Measurements from ENCODE around the gene LRRC74B. TPM values are rescaled to one million over a fixed set of nuclear protein-coding genes. Genes with fewer than 3 reads are reported as not detected.
"Not testable (repeated sequence)": the region's sequence is repeated elsewhere in the genome, so short reads cannot be mapped to it uniquely, and the experiment has no call there.

Gene LRRC74B
- total RNA-seq, 1 donor from 2014 or later: not detected

DNA sequence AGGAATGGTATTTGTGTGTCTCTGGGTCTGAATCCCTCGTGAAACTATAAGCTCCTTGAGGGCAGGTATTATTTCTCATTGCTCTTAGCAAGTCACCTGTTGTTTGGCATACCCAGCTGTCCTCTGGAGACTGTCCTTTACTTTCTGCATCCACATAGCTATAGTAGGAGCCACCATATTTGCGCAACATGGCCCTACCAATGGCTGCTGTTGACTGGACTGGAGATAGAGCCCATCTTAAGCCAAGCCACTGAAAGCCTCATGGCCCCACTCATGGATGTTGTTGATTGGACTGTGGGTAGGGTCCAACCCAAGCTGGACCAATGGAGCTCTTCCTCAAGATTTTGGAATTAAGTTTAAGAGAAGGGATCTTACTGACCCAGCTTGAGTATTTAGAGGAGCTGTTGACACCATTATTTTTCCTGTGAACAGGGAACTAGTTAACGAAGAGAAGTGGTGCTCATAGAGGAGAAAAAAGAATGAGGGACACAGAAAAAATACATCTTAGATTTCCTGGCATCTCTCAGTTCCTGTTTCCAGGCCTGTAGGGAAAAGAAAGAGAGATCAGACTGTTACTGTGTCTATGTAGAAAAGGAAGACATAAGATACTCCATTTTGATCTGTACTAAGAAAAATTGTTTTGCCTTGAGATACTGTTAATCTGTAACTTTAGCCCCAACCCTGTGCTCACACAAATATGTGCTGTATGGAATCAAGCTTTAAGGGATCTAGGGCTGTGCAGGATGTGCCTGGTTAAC, 47.2 kb downstream of the LRRC74B start:
- H3K27ac Mint-ChIP-seq (ENCODE audit: unreplicated experiment): no peak overlapping the region
- peaks cover 14% of the 10 kb centered on the region for H3K4me1 Mint-ChIP-seq (ENCODE audit: unreplicated experiment)
- TF ChIP-seq, protein P1, sequence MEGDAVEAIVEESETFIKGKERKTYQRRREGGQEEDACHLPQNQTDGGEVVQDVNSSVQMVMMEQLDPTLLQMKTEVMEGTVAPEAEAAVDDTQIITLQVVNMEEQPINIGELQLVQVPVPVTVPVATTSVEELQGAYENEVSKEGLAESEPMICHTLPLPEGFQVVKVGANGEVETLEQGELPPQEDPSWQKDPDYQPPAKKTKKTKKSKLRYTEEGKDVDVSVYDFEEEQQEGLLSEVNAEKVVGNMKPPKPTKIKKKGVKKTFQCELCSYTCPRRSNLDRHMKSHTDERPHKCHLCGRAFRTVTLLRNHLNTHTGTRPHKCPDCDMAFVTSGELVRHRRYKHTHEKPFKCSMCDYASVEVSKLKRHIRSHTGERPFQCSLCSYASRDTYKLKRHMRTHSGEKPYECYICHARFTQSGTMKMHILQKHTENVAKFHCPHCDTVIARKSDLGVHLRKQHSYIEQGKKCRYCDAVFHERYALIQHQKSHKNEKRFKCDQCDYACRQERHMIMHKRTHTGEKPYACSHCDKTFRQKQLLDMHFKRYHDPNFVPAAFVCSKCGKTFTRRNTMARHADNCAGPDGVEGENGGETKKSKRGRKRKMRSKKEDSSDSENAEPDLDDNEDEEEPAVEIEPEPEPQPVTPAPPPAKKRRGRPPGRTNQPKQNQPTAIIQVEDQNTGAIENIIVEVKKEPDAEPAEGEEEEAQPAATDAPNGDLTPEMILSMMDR (IDR thresholded peaks at IDR 0.05; ENCODE audit: unreplicated experiment): no peak
- H3K27me3 Mint-ChIP-seq (ENCODE audit: unreplicated experiment): no peaks in the 10 kb centered on the region
- no peaks in the 10 kb centered on the region for H3K36me3 Mint-ChIP-seq (ENCODE audit: low read depth, unreplicated experiment)
- H3K9me3 Mint-ChIP-seq (ENCODE audit: unreplicated experiment): no peaks in the 10 kb centered on the region
- DNase-seq (ENCODE audit: low spot score): no peak
- no peak overlapping the region for H3K4me3 Mint-ChIP-seq (ENCODE audit: unreplicated experiment)

DNA sequence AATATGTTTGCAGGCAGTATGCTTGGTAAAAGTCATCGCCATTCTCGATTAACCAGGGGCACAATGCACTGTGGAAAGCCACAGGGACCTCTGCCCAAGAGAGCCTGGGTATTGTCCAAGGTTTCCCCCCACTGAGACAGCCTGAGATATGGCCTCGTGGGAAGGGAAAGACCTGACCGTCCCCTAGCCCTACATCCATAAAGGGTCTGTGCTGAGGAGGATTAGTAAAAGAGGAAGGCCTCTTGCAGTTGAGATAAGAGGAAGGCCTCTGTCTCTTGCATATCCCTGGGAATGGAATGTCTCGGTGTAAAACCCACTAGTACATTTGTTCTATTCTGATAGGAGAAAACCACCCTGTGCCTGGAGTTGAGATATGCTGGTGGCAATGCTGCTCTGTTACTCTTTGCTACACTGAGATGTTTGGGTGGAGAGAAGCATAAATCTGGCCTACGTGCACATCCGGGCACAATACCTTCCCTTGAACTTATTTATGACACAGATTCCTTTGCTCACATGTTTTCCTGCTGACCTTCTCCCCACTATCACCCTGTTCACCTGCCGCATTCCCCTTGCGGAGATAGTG, 47.9 kb downstream of the LRRC74B start:
- not testable (repeated sequence) for H3K27ac Mint-ChIP-seq (ENCODE audit: unreplicated experiment); H3K4me3 Mint-ChIP-seq (ENCODE audit: unreplicated experiment); H3K9me3 Mint-ChIP-seq (ENCODE audit: unreplicated experiment); DNase-seq (ENCODE audit: low spot score); H3K27me3 Mint-ChIP-seq (ENCODE audit: unreplicated experiment); H3K36me3 Mint-ChIP-seq (ENCODE audit: low read depth, unreplicated experiment)
- peaks cover 17% of the 10 kb centered on the region for H3K4me1 Mint-ChIP-seq (ENCODE audit: unreplicated experiment)

DNA sequence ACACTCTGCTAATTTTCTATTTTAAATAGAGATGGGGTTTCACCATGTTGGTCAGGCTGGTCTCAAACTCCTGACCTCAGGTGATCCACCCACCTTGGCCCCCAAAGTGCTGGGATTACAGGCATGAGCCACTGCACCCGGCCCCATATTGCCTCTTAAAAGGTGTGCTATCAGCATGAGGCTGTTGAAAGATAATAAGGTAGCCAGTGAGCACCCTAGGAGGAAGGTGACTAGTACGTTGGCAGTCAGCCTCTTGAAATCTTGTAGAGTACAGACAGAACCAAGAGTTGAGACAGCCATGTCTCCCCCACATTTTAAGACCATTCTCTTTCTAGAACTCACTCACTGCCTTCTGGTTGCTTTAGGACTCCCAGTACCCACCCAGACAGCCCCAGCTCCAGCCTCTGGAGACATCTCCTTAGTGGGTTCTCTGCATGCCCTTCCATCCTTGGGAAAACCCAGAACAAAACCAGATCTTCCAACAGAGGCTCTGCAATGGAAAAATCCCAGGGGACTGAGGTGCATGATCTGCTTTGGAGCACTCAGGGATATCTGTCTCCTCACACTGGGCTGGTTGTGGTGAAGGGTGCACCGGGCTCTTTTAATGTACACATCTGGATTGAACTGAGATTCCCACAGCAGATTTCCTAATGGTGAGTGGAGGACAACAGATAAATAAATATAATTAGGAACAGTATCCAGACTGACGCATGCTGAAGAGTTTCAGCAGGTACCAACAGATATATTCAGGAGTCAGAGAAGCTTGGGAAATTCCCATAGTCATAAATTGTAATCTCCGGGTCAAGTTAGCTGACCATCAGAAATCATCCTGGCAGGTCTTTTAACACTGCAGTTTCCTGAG, 49.4 kb downstream of the LRRC74B start:
- Mint-ChIP-seq H3K9me3 (ENCODE audit: unreplicated experiment) (no peaks in the 10 kb centered on the region), H3K27me3 (ENCODE audit: unreplicated experiment) (no peaks in the 10 kb centered on the region), H3K4me3 (ENCODE audit: unreplicated experiment) (no peak overlapping the region), H3K36me3 (ENCODE audit: low read depth, unreplicated experiment) (no peaks in the 10 kb centered on the region), H3K4me1 (ENCODE audit: unreplicated experiment) (peaks cover 19% of the 10 kb centered on the region), H3K27ac (ENCODE audit: unreplicated experiment) (no peak overlapping the region)
- DNase-seq (ENCODE audit: low spot score): no peak
- TF ChIP-seq, protein P1 (IDR thresholded peaks at IDR 0.05; ENCODE audit: unreplicated experiment): no peak

DNA sequence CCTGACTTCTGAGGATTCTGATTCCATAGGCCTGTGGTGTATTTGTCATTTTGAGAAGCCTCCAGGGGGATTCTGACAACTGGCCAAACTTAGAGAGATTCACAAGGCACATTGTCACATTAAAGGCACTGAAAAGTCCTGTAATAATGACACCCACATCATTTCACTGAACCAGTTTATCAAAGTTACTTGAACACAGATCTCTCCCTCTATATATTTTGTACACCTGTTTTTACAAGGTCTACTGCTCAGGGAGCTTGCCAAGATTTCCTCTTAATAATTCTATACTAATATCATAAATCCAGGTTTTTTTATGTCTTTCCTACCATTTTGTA, 50.0 kb downstream of the LRRC74B start:
- DNase-seq (ENCODE audit: low spot score): no peak
- Mint-ChIP-seq H3K4me3 (ENCODE audit: unreplicated experiment) (no peak overlapping the region), H3K27me3 (ENCODE audit: unreplicated experiment) (no peaks in the 10 kb centered on the region), H3K36me3 (ENCODE audit: low read depth, unreplicated experiment) (no peaks in the 10 kb centered on the region), H3K9me3 (ENCODE audit: unreplicated experiment) (no peaks in the 10 kb centered on the region), H3K27ac (ENCODE audit: unreplicated experiment) (no peak overlapping the region), H3K4me1 (ENCODE audit: unreplicated experiment) (peaks cover 19% of the 10 kb centered on the region)
- TF ChIP-seq, protein P1 (IDR thresholded peaks at IDR 0.05; ENCODE audit: unreplicated experiment): no peak

DNA sequence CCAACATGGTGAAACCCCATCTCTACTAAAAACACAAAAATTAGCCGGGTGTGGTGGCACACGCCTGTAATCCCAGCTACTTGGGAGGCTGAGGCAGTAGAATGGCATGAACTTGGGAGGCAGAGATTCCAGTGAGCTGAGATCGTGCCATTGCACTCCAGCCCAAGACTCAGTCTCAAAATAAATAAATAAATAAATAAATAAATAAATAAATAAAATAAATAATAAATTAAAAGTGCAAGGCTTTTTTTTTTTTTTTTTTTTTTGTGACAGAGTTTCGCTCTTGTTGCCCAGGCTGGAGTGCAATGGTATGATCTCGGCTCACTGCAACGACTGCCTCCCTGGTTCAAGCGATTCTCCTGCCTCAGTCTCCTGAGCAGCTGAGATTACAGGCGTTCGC, 51.1 kb downstream of the LRRC74B start:
- H3K36me3 Mint-ChIP-seq (ENCODE audit: low read depth, unreplicated experiment); H3K4me3 Mint-ChIP-seq (ENCODE audit: unreplicated experiment); H3K27ac Mint-ChIP-seq (ENCODE audit: unreplicated experiment); H3K9me3 Mint-ChIP-seq (ENCODE audit: unreplicated experiment); H3K27me3 Mint-ChIP-seq (ENCODE audit: unreplicated experiment); DNase-seq (ENCODE audit: low spot score): not testable (repeated sequence)
- peaks cover 19% of the 10 kb centered on the region for H3K4me1 Mint-ChIP-seq (ENCODE audit: unreplicated experiment)
